Activated T-cell treated with anti-CD3 and anti-CD28 coated beads, Interleukin-2, amount 50 U/mL, for 72 hours (primary cell): ENCODE data around the gene HLX. TPM values are rescaled to one million over a fixed set of nuclear protein-coding genes. Genes with fewer than 3 reads are reported as not detected.
A peak's percentile ranks its signal among the peaks of the same experiment; 100 is the strongest.

ENCODE experiments used
- ATAC-seq, 2 donors: fragments of 150-1000 bp; cut with Tn5 transposase; replicated peaks in 1 of 2; 2 replicates each; pipeline ENCODE4 v1.10.0; 2021; ENCODE audit warnings: moderate library complexity in 2 of 2, mild to moderate bottlenecking in 1 of 2
- DNase-seq, 2 donors: peaks; one replicate each; pipeline ENCODE4 v3.0.0; 2021 to 2022; ENCODE audit warnings: mixed read lengths in 1 of 2
- H3K27ac Mint-ChIP-seq: one replicate; pipeline ENCODE4 v1.8.0; 2022; ENCODE audit warnings: mild to moderate bottlenecking, moderate library complexity, mixed read lengths
- H3K27me3 Mint-ChIP-seq: one replicate; pipeline ENCODE4 v1.8.0; 2022; ENCODE audit warnings: low read depth, mixed read lengths
- H3K36me3 Mint-ChIP-seq, 2 donors: one replicate each; pipeline ENCODE4 v1.8.0; 2022; ENCODE audit warnings: mixed read lengths in 2 of 2, mild to moderate bottlenecking in 1 of 2; ENCODE audit not compliant: insufficient read depth in 2 of 2
- H3K4me1 Mint-ChIP-seq: one replicate; pipeline ENCODE4 v1.8.0; 2022; ENCODE audit warnings: low read depth, mixed read lengths
- H3K4me3 Mint-ChIP-seq, 2 donors: one replicate each; pipeline ENCODE4 v1.8.0; 2022; ENCODE audit warnings: mild to moderate bottlenecking in 2 of 2, mixed read lengths in 2 of 2, moderate library complexity in 2 of 2
- H3K9me3 Mint-ChIP-seq, 2 donors: one replicate each; pipeline ENCODE4 v1.8.0; 2022; ENCODE audit warnings: mixed read lengths in 2 of 2
- total RNA-seq, 2 donors: library from RNA; stranded (reverse); gene quantifications; one replicate each; pipeline ENCODE4 v1.2.3, GENCODE V29; 2022

HLX gene
- total RNA-seq, 2 donors from 2014 or later: 0.55 to 2.0 TPM

DNA sequence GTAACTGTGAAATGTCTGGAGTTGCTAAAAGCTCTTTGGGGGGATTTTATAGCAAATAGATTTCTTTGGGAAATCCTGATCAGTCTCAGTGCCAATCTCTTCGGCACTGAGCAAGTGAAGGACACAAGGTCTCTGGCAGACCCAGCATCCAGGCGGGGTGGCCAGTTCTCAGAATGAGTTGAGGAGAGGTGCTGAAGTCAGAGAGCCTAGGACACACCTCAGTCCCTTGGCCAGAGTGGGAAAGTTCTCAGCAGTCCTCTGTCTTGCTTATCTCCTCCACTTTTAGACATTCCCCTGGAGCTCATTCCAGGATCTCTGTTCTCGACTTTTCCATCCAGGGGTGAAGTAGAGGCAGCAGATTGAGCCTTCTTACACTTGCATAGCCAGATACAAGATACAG is 6.7 kb downstream of the HLX start:
- DNase-seq (no peak), ATAC-seq (no peak)
- H3K4me1 Mint-ChIP-seq: peaks cover 3% of the 10 kb centered on the region
- peaks cover 81% of the 10 kb centered on the region for H3K27me3 Mint-ChIP-seq
- H3K4me3 Mint-ChIP-seq: no peak overlapping the region
- H3K9me3 Mint-ChIP-seq: no peaks in the 10 kb centered on the region
- peaks cover 0 to 2% of the 10 kb centered on the region in 2 donors for H3K36me3 Mint-ChIP-seq
- no peak overlapping the region for H3K27ac Mint-ChIP-seq

- H3K27me3 Mint-ChIP-seq: peaks cover 84% of the 10 kb centered on the region
- DNase-seq (no peak), ATAC-seq (no peak)
- H3K27ac Mint-ChIP-seq: no peak overlapping the region
- H3K36me3 Mint-ChIP-seq: peaks cover 0 to 3% of the 10 kb centered on the region in 2 donors
- H3K4me3 Mint-ChIP-seq: no peak overlapping the region
- no peaks in the 10 kb centered on the region for H3K9me3 Mint-ChIP-seq
- peaks cover 4% of the 10 kb centered on the region for H3K4me1 Mint-ChIP-seq
Measured at GRCh38 chr1:220886470-220887201, 7.4 kb downstream of the HLX start.

DNA sequence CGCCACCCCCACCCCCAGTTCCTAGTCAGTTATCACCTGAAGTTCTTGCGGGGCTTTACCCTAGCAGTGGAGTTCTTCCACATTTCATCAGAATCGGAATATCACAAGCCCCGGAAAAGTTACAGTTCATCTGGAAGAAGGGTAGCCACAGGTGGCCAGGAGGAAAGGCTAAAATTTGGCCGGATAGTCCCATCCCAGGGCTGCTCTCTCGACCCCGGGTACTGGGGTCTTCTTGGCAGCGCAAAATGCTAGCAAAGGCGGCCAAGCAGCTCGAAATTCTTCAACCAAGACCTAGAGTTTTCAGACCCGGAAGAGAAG is 7.9 kb downstream of the HLX start:
- Mint-ChIP-seq H3K4me1 (peaks cover 6% of the 10 kb centered on the region), H3K27me3 (peaks cover 85% of the 10 kb centered on the region), H3K27ac (no peak overlapping the region), H3K9me3 (peaks cover 0 to under 1% of the 10 kb centered on the region in 2 donors), H3K4me3 (no peak overlapping the region), H3K36me3 (peaks cover under 1 to 4% of the 10 kb centered on the region in 2 donors)
- ATAC-seq (no peak), DNase-seq (no peak)

DNA sequence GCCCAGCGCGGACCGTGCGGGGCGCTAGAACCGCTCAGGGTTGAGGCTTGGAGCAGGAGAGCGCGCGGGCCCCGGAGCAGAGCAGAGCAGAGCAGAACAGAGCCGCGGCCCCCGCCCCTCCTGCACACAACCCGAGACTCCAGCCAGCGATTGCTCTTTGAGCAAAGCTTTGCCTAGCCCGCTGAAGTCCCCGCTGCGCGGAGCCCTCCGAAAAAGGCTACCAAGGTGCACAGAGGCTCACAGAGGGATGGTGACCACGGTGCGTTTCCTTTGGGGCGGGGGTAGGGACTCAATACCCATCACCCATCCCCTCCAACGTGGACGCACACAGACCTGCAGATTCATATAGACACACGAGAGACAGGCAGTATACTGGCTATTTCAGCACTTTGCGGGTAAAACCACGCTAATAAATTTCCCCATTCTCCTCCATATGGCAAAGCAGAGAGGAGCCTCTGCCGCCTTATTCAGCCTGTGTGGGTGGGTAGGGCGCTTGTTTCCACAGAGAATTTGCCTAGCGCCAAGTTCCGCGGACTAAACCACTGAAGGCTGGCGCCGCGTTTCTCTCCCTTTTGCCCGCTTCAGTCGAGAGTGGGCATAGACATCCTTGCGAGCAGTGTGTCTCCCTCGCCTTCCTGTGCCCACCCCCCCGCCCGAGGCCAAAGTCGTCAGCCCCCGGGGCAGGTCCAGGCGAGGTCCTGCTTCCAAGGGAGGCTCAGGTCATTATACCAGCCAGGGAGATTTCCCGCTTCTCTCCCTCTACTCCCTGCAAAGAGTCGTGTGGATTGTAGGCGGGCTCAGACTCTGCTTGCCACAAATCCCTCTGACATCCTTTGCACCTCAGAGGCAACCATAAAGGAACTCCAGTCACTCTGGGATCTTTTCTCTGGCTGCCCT is 8.5 kb downstream of the HLX start:
- DNase-seq (no peak), ATAC-seq (no peak)
- H3K36me3 Mint-ChIP-seq: peaks cover 2 to 9% of the 10 kb centered on the region in 2 donors
- no peak overlapping the region for H3K27ac Mint-ChIP-seq
- H3K4me1 Mint-ChIP-seq: peaks cover 6% of the 10 kb centered on the region
- no peak overlapping the region for H3K4me3 Mint-ChIP-seq
- H3K9me3 Mint-ChIP-seq: peaks cover 0 to 1% of the 10 kb centered on the region in 2 donors
- peaks cover 86% of the 10 kb centered on the region for H3K27me3 Mint-ChIP-seq

DNA sequence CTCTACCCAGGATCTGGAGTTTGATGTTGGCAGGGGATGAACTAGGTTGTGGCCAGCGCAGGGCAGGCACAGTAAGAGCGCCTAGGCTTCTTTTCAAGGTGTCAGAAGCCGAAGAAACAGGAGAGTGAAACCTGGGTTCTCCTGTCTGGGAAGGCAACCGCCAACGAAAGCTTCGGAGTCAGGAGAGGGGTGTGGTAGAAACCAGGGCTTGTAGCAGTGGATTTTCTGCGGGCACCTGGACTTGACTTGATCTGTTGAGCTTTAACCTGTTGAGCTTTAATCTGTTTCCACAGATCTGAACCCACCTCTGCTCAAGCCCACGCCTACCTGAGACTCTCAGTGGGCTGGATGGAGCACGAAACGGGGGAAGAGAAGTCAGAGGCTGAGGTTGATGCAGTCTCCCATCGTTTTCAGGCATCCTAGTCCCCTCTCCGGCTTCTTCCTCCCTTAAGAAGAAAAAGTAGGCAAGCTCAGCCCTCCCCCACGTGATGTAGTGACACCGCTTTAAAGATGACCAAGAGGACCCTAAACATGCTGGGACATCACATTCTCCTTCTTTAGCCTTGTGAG is 9.3 kb downstream of the HLX start:
- H3K9me3 Mint-ChIP-seq: peaks cover 0 to 1% of the 10 kb centered on the region in 2 donors

DNA sequence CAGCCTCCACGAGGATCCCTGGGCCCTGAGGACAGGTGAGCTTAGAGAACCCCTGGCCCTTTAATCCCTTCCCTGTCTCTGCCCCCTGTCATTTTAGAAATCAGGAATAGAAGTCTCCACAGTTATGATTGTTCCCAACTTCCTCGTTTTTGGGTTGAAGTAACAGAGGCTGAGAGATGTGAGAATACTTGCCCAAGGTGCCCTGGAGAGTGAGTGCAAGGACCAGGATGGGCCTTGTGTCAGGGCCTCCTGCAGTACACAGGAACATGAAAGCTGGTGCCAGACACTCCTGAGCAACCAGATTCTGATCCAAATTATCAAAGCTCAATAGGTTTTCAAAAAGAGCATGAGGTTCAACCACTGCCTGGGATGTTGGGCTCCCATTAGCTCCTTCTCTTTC is 10.1 kb downstream of the HLX start:
- no peak for ATAC-seq
- peaks cover 4 to 9% of the 10 kb centered on the region in 2 donors for H3K36me3 Mint-ChIP-seq

More for the DNA sequence above, 9.3 kb downstream of the HLX start:
- Mint-ChIP-seq H3K27ac (no peak overlapping the region), H3K36me3 (peaks cover 2 to 9% of the 10 kb centered on the region in 2 donors), H3K27me3 (peaks cover 87% of the 10 kb centered on the region), H3K4me3 (no peak overlapping the region), H3K4me1 (peaks cover 11% of the 10 kb centered on the region)
- no peak for ATAC-seq
- DNase-seq: no peak

GRCh38 chr1:220889848-220890287 is 10.6 kb downstream of the HLX start:
- H3K36me3 Mint-ChIP-seq: peaks cover 4 to 9% of the 10 kb centered on the region in 2 donors
- DNase-seq: no peak
- peaks cover 17% of the 10 kb centered on the region for H3K4me1 Mint-ChIP-seq
- H3K4me3 Mint-ChIP-seq: no peak overlapping the region
- no peak overlapping the region for H3K27ac Mint-ChIP-seq
- peaks cover 89% of the 10 kb centered on the region for H3K27me3 Mint-ChIP-seq
- peaks cover 0 to 1% of the 10 kb centered on the region in 2 donors for H3K9me3 Mint-ChIP-seq
- ATAC-seq: no peak

More for the DNA sequence above, 10.1 kb downstream of the HLX start:
- H3K27ac Mint-ChIP-seq: no peak overlapping the region
- H3K4me1 Mint-ChIP-seq: peaks cover 17% of the 10 kb centered on the region
- peaks cover 0 to 1% of the 10 kb centered on the region in 2 donors for H3K9me3 Mint-ChIP-seq
- H3K27me3 Mint-ChIP-seq: peaks cover 85% of the 10 kb centered on the region
- DNase-seq: no peak
- H3K4me3 Mint-ChIP-seq: no peak overlapping the region

DNA sequence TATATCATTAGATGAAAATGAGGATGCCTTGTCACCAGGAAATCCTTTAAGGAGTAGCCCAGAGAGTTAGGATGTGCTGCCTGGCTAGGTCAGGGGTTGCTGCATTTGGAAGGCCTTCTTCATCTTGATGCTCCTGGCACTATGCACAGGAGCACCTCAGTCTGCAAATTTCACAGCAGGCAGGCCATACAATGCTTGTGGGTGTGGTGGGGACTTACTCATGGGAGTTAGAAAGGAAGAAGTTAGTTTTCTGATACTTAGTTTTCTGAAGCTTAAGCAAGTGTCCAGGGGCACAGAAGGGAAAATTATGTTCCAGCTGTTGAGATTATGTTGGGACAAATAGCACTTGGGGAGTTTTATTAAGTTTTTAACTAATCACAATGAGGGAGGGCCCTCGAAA is 11.4 kb downstream of the HLX start:
- H3K9me3 Mint-ChIP-seq: peaks cover 0 to 1% of the 10 kb centered on the region in 2 donors
- no peak for DNase-seq
- peaks cover 4 to 9% of the 10 kb centered on the region in 2 donors for H3K36me3 Mint-ChIP-seq
- H3K27ac Mint-ChIP-seq: no peak overlapping the region
- peaks cover 17% of the 10 kb centered on the region for H3K4me1 Mint-ChIP-seq
- H3K4me3 Mint-ChIP-seq: no peak overlapping the region
- peaks cover 90% of the 10 kb centered on the region for H3K27me3 Mint-ChIP-seq
- ATAC-seq: no peak

- Mint-ChIP-seq H3K36me3 (peaks cover 4 to 9% of the 10 kb centered on the region in 2 donors), H3K9me3 (peaks cover 0 to 1% of the 10 kb centered on the region in 2 donors), H3K27ac (no peak overlapping the region), H3K4me3 (no peak overlapping the region), H3K4me1 (peaks cover 17% of the 10 kb centered on the region), H3K27me3 (peaks cover 84% of the 10 kb centered on the region)
- ATAC-seq (no peak), DNase-seq (no peak)
Measured at GRCh38 chr1:220891224-220892085, 12.2 kb downstream of the HLX start.

DNA sequence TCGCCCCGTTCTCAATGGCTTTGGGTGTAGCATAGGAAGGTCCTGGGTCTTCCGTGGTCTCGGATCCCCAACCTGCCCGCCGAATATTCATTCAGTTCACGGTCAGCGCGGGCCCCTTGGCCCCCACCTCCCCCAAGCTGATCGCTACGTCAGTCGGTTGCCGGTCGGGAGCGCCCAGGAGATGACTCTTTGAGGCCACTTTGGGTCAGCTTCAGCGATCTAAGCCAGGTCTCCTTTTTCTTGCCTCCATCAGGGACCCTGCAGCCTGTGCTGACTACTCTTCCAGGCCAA is 12.8 kb downstream of the HLX start:
- DNase-seq: no peak
- H3K27ac Mint-ChIP-seq: no peak overlapping the region

GRCh38 chr1:220892997-220893700 is 13.9 kb downstream of the HLX start:
- Mint-ChIP-seq H3K4me1 (peaks cover 17% of the 10 kb centered on the region), H3K9me3 (peaks cover 1% of the 10 kb centered on the region in 2 donors), H3K4me3 (peak overlapping the region in 1 of 2 donors; percentile 71), H3K27me3 (peaks cover 72% of the 10 kb centered on the region), H3K36me3 (peaks cover 4 to 9% of the 10 kb centered on the region in 2 donors), H3K27ac (no peak overlapping the region)
- DNase-seq (no peak), ATAC-seq (no peak)

More for the DNA sequence above, 12.8 kb downstream of the HLX start:
- H3K4me3 Mint-ChIP-seq: no peak overlapping the region
- H3K4me1 Mint-ChIP-seq: peaks cover 17% of the 10 kb centered on the region
- H3K27me3 Mint-ChIP-seq: peaks cover 83% of the 10 kb centered on the region
- ATAC-seq: no peak
- peaks cover 4 to 9% of the 10 kb centered on the region in 2 donors for H3K36me3 Mint-ChIP-seq
- peaks cover 0 to 1% of the 10 kb centered on the region in 2 donors for H3K9me3 Mint-ChIP-seq

DNA sequence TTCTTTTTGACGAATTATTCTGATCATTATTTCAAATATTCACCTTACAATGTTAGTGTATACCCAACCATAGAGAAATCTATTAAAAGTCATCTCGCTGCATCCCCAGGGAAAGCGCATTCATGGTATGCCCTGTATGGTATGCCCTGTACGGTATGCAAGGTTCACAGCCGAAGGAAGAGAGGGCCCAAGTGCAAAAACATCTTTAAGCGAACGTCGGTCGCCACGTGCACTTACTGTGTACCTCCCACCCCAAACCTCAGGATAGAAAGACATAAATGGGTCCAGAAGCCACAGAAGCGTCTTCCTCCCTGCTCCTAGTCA is 14.4 kb downstream of the HLX start:
- Mint-ChIP-seq H3K36me3 (peaks cover 4 to 9% of the 10 kb centered on the region in 2 donors), H3K27me3 (peaks cover 67% of the 10 kb centered on the region), H3K4me3 (peak overlapping the region; percentile 48 to 71), H3K9me3 (peaks cover 1% of the 10 kb centered on the region in 2 donors), H3K27ac (no peak overlapping the region), H3K4me1 (peaks cover 17% of the 10 kb centered on the region)
- DNase-seq (no peak), ATAC-seq (peak in 1 of 2 donors; percentile 15)
